Common myeloid progenitor, CD34-positive (primary cell): ENCODE results near the gene PLTP.

Experiments used
- CTCF ChIA-PET: fragments of 350-600 bp; sonication (Branson Sonifier 250); formaldehyde crosslinking; loops from one replicate; lab custom pipeline; 2021; ENCODE audit warnings: antibody characterized with exemption; lab: Charles Lee
- POLR2A ChIA-PET: fragments of 350-600 bp; sonication (Branson Sonifier 250); formaldehyde crosslinking; loops from one replicate; lab custom pipeline; 2021; ENCODE audit warnings: antibody characterized with exemption; lab: Charles Lee
- DNase-seq, 3 donors: peaks; one replicate each; pipeline versions ENCODE4 v3.0.0 to v3.0.0-alpha.2; 2013
- H3K27ac ChIP-seq, 2 experiments: 1 replicate in 1 of 2; 2 replicates in 1 of 2; pipeline ENCODE4 v1.7.0; 2013; ENCODE audit warnings: inconsistent platforms in 2 of 2, low read length in 2 of 2, mild to moderate bottlenecking in 2 of 2, low read depth in 1 of 2, moderate library complexity in 1 of 2; ENCODE audit not compliant: severe bottlenecking in 2 of 2, insufficient read depth in 1 of 2, poor library complexity in 1 of 2
- H3K27me3 ChIP-seq, 5 experiments: replicated peaks in 2 of 5; 1 replicate in 3 of 5; 2 replicates in 2 of 5; pipeline versions ENCODE4 v1.6.1 to v1.7.0; 2013; ENCODE audit warnings: low read length in 4 of 5, mild to moderate bottlenecking in 2 of 5, moderate library complexity in 2 of 5, inconsistent platforms in 1 of 5; ENCODE audit not compliant: insufficient read depth in 5 of 5, control insufficient read depth in 4 of 5
- H3K36me3 ChIP-seq, 4 experiments: 1 replicate in 2 of 4; 2 replicates in 2 of 4; pipeline versions ENCODE4 v1.6.1 to v1.7.0; 2013; ENCODE audit warnings: low read length in 3 of 4, control low read depth in 1 of 4, mild to moderate bottlenecking in 1 of 4; ENCODE audit not compliant: control insufficient read depth in 4 of 4, insufficient read depth in 4 of 4
- H3K4me1 ChIP-seq, 4 experiments: 1 replicate in 3 of 4; 2 replicates in 1 of 4; pipeline versions ENCODE4 v1.6.1 to v1.7.1; 2013; ENCODE audit warnings: low read length in 3 of 4, mild to moderate bottlenecking in 3 of 4, control low read depth in 1 of 4, inconsistent platforms in 1 of 4, moderate library complexity in 1 of 4; ENCODE audit not compliant: control insufficient read depth in 4 of 4, insufficient read depth in 4 of 4; ENCODE audit errors: control extremely low read depth in 1 of 4
- H3K4me3 ChIP-seq, 7 experiments: 1 replicate in 4 of 7; 2 replicates in 3 of 7; pipeline versions ENCODE4 v1.5.1 to v1.7.0; 2013; ENCODE audit warnings: mild to moderate bottlenecking in 7 of 7, low read length in 6 of 7, moderate library complexity in 6 of 7, inconsistent platforms in 2 of 7, low read depth in 2 of 7, control low read depth in 1 of 7; ENCODE audit not compliant: insufficient read depth in 4 of 7, control insufficient read depth in 1 of 7; ENCODE audit errors: extremely low read depth in 1 of 7
- H3K9me3 ChIP-seq, 5 experiments: 1 replicate in 4 of 5; 2 replicates in 1 of 5; pipeline versions ENCODE4 v1.6.1 to v1.7.1; 2013; ENCODE audit warnings: low read length in 4 of 5, mild to moderate bottlenecking in 2 of 5, inconsistent platforms in 1 of 5, low read depth in 1 of 5, moderate library complexity in 1 of 5; ENCODE audit not compliant: control insufficient read depth in 4 of 5, insufficient read depth in 2 of 5; ENCODE audit errors: control extremely low read depth in 1 of 5
- WGBS: methylation state at CpG from one replicate; pipeline ENCODE4 v1.1.5; 2013; ENCODE audit not compliant: insufficient coverage; 5-methylcytosine and 5-hydroxymethylcytosine counted together

Gene PLTP

DNA sequence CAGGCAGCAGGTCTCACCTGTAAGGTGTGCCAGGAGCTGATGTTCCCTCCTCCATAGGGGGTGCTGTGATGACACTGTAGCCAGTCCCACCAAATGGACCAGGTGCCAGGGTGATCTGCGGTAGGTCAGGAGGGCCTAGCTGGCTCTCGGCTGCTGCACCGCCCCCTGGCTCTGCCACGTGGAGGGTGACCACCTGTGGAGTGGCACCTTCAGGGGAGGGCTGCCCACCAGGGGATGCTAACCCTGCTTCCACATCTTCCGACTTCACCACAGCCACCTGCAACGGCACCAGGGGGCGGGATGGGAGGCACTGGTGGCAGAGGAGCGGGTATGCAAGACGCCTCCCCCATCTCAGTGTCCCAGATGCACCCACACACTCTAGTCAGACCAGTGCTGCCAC lies 41.7 kb upstream of the PLTP start:
- H3K27me3 ChIP-seq: no peaks in the 10 kb centered on the region
- no peaks in the 10 kb centered on the region for H3K4me1 ChIP-seq
- H3K36me3 ChIP-seq: peaks cover 19 to 76% (median 58%) of the 10 kb centered on the region in 4 experiments
- H3K27ac ChIP-seq: no peak overlapping the region
- WGBS: 93% methylated on average over 9 of the region's 9 CpGs
- no peak overlapping the region for H3K4me3 ChIP-seq
- no peak for DNase-seq
- CTCF ChIA-PET: interaction anchor here (1.6 to 2.7 kb wide), 4 partner anchors 9 to 168 kb away, joined by 3 to 11 read pairs (median 8); no protein-coding TSS in a partner anchor
- H3K9me3 ChIP-seq: no peaks in the 10 kb centered on the region
- POLR2A ChIA-PET: no interaction called here

DNA sequence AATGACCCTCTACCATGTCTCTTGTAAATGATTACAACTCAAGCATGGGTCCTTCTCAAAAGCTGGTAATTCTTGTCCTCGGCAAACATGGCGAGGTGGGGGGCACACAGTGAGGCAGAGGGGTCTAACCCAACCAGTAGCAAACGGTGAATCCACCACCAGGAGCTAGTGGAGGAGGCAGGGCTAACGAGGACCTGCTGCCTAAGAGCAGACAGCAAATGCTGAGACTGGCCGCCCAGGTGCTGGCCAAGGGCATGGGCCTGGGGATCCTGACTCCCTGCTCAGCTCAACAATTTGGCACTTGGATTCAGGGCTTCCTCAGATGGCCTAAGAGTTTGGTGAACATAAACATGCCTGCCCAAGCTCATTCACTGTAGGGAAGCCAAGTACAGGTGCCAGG lies 40.9 kb upstream of the PLTP start:
- POLR2A ChIA-PET: no interaction called here
- peaks cover 17 to 76% (median 57%) of the 10 kb centered on the region in 4 experiments for H3K36me3 ChIP-seq
- CTCF ChIA-PET: interaction anchor here (0.8 to 2.7 kb wide), 8 partner anchors 9 to 167 kb away, joined by 3 to 16 read pairs (median 6); no protein-coding TSS in a partner anchor

DNA sequence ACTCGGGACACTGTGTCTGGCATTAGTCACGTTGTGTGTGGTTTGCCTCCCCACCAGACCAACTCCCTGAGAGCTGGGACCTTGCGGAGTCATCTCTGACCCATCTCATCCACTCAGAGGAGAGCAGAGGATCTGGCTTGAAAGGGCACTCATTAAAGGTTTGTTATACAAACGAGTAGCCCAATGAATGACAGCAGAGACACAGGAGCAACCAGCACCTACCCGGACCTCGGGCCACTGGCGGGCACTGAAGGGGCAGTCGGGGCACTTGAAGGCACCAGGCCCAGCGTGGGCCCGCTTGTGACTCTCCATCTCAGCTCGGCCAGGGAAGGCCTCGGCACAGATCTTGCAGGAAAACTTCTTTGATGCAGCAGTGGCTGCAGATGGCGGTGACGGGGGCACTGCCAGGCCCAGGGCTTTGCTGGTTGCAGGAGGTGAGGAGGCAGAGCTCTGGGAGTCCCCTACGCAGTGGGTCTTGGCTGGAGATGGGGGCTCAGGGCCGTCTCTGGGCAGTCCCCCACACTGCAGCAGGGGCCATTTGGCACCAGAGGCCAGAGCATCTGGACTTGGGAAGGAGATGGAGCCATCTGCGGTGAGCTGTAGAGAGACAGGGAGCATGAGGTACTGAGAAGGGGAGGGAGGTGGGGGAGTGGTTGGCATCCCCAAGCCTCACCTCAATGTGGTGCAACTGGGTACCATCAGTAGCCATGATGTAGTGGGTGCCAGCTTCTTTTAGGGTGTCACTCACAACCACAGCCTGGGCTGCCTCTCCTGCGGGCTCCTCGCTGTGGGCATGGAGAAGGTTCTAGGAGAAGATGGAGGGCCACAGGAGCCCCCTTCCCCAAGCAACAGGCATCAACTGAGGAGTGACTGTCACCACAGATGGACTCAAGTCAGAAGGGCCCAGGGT lies 40.2 kb upstream of the PLTP start:
- Histone ChIP-seq H3K9me3 (no peaks in the 10 kb centered on the region), H3K4me3 (no peak overlapping the region), H3K36me3 (peaks cover 14 to 76% (median 60%) of the 10 kb centered on the region in 4 experiments), H3K27ac (peak overlapping the region in 1 of 2 experiments; percentile 17), H3K4me1 (no peaks in the 10 kb centered on the region), H3K27me3 (no peaks in the 10 kb centered on the region)
- WGBS: 94% methylated on average over 19 of the region's 19 CpGs
- ChIA-PET POLR2A (interaction anchor here (0.9 kb wide), 1 partner anchor 11 kb away, joined by 3 read pairs; no protein-coding TSS in a partner anchor), CTCF (interaction anchor here (0.5 to 2.7 kb wide), 9 partner anchors 10 to 166 kb away, joined by 3 to 16 read pairs (median 3); no protein-coding TSS in a partner anchor)
- DNase-seq: no peak

More for the DNA sequence above, 40.9 kb upstream of the PLTP start:
- Histone ChIP-seq H3K27me3 (no peaks in the 10 kb centered on the region), H3K4me1 (no peaks in the 10 kb centered on the region), H3K27ac (no peak overlapping the region), H3K9me3 (no peaks in the 10 kb centered on the region), H3K4me3 (no peak overlapping the region)
- DNase-seq: no peak
- 98% methylated on average over 5 of the region's 5 CpGs for WGBS

DNA sequence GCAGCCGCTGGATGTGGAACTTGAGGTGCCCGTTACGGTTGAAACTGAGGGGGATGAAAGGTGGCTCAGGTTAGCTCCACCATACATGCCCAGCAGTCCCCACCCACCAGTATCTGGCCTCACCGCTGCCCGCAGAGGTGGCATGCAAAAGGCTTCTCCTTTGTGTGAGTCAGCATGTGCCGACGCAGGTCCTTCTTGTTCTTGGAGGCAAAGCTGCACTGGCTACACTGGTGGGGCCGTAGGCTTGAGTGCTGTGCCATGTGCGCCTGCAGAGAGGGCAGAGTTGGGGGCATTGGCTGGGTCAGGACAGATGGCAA lies 38.3 kb upstream of the PLTP start:
- ChIA-PET POLR2A (no interaction called here), CTCF (interaction anchor here (1.7 to 7.3 kb wide), 3 partner anchors 11 to 151 kb away, joined by 6 to 75 read pairs (median 13); no protein-coding TSS in a partner anchor)
- Histone ChIP-seq H3K9me3 (no peaks in the 10 kb centered on the region), H3K4me3 (no peak overlapping the region), H3K36me3 (peaks cover 21 to 87% (median 72%) of the 10 kb centered on the region in 4 experiments), H3K27me3 (no peaks in the 10 kb centered on the region), H3K4me1 (no peaks in the 10 kb centered on the region), H3K27ac (no peak overlapping the region)
- WGBS: 98% methylated on average over 7 of the region's 9 CpGs
- no peak for DNase-seq

DNA sequence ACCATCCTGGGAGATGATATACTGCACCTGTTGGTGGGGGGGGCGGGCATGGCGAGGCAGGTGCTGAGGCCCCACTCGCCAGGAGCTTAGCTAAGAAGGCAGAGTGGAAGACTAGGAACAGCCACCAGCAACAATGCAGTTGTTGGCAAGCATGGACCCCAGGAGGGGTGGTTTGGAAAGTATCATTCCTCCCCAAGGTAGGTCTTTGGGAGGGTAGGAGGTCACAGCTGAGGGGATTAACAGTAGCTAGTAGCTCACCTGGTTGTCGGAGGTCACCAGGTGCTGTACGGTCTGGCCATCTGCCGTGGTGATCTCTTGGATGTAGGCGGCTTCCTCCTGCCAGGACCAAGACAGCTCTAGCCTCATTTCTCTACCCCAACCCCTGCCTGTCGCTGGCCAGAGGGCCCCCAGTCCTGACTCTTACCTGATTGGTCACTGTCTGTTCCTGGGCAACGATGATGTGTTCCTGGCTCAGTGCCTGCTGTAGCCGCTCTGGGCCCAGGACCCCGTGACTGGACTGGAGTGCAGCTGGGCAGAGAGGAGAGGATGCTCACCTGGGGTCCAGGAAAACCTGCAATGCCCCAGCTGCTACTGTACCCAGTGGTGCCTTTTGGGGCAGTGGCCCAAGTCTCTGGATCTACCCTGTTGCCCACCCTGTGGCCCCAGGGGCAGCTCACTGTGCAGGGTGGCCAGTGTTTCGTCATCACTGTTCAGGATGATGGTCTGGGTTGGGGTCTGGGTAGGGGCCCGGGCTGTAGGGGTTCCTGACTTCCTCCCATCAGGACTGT lies 37.8 kb upstream of the PLTP start:
- Histone ChIP-seq H3K27me3 (no peaks in the 10 kb centered on the region), H3K4me1 (no peaks in the 10 kb centered on the region), H3K4me3 (no peak overlapping the region), H3K36me3 (peaks cover 25 to 92% (median 78%) of the 10 kb centered on the region in 4 experiments), H3K27ac (no peak overlapping the region), H3K9me3 (no peaks in the 10 kb centered on the region)
- ChIA-PET CTCF (interaction anchor here (1.0 to 7.3 kb wide), 6 partner anchors 12 to 151 kb away, joined by 3 to 75 read pairs (median 4); no protein-coding TSS in a partner anchor), POLR2A (interaction anchor here (0.6 to 1.5 kb wide), 3 partner anchors 8 to 15 kb away, joined by 3 to 6 read pairs (median 3); partner anchors contain the start of gene PCIF1)
- 93% methylated on average over 13 of the region's 13 CpGs for WGBS
- no peak for DNase-seq

DNA sequence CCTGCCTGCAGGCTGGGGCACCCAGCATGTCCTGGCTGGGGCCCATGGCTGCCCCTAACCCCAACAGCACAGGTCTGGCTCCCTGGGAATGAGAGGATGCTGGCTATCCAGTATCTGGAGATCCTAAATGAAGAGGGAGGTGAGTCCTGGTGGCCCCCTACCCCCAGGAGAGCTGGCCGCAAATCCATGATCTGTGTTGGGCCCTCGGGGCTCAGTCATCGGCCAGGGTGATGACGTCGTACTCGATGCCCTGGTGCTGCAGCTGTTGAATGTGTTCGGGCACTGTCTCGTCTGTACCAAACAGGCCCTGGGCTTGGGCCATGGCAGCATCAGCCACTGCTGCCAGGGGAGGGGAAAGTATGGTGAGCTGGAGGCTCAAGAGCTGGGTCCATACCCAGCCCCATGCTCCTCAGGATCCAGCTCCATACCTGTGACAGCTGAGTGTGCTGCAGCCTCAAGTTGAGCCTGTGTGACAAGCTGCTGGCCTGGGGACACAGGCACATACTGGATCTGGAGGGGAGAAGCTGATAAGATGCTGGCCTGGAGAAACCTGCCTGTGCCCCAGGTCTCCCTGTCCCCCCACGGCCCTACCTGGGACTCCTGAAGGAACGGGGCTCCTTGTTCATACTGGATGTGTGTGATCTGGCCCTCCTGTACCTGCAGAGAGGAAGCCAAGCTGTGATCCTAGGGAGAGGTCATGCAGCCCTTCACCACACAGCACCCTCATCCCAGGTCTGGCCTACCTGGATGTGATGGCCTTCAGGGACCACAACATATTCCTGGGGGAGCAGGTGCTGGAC lies 37.0 kb upstream of the PLTP start:
- ChIA-PET POLR2A (interaction anchor here (1.2 to 1.5 kb wide), 2 partner anchors 9 to 14 kb away, joined by 3 to 6 read pairs; partner anchors contain the start of gene PCIF1), CTCF (interaction anchor here (1.0 to 7.3 kb wide), 8 partner anchors 11 to 150 kb away, joined by 3 to 75 read pairs (median 4); partner anchors contain the start of gene ZNF335)

More for the DNA sequence above, 37.0 kb upstream of the PLTP start:
- Histone ChIP-seq H3K36me3 (peaks cover 32 to 97% (median 84%) of the 10 kb centered on the region in 4 experiments), H3K27me3 (no peaks in the 10 kb centered on the region), H3K27ac (no peak overlapping the region), H3K4me1 (no peaks in the 10 kb centered on the region), H3K9me3 (no peaks in the 10 kb centered on the region), H3K4me3 (no peak overlapping the region)
- no peak for DNase-seq
- 96% methylated on average over 10 of the region's 10 CpGs for WGBS
